Psoas muscle (tissue), 8 donors: ENCODE results near the gene ASCC2. TPM values are rescaled to one million over a fixed set of nuclear protein-coding genes. Genes with fewer than 3 reads are reported as not detected.

Experiments used
- ATAC-seq, 4 donors: fragments of 200-7000 bp; cut with Tn5 transposase; one replicate each; pipeline ENCODE4 v1.9.1; 2020; ENCODE audit warnings: moderate library complexity in 3 of 4, mild to moderate bottlenecking in 2 of 4
- DNase-seq, 2 donors: peaks; one replicate each; pipeline ENCODE4 v3.0.0-alpha.2; 2020
- H3K27ac ChIP-seq: fragments of 200-600 bp; one replicate; pipeline ENCODE4 v1.8.0; 2022
- H3K27me3 ChIP-seq, 3 donors: fragments of 200-600 bp in 1 of 3; one replicate each; pipeline versions ENCODE4 v1.6.1 to v1.8.0; 2013 to 2022; ENCODE audit warnings: low read length in 2 of 3, mild to moderate bottlenecking in 2 of 3, moderate library complexity in 1 of 3; ENCODE audit not compliant: insufficient read depth in 3 of 3
- H3K36me3 ChIP-seq, 2 donors: fragments of 200-600 bp in 1 of 2; one replicate each; pipeline versions ENCODE4 v1.6.1 to v1.8.0; 2013 to 2022; ENCODE audit warnings: low read depth in 1 of 2, mild to moderate bottlenecking in 1 of 2, moderate library complexity in 1 of 2; ENCODE audit not compliant: insufficient read depth in 1 of 2
- H3K4me1 ChIP-seq: fragments of 200-600 bp; one replicate; pipeline ENCODE4 v1.8.0; 2022
- H3K4me3 ChIP-seq: fragments of 200-600 bp; one replicate; pipeline ENCODE4 v1.8.0; 2022; ENCODE audit warnings: mild to moderate bottlenecking
- H3K9me3 ChIP-seq: fragments of 200-600 bp; one replicate; pipeline ENCODE4 v1.8.0; 2022
- WGBS, 3 donors: extraction: QIAGEN DNeasy Blood & Tissue Kit; methylation state at CpG; one replicate each; pipeline versions ENCODE4 v1.1.6 to v1.1.7; 2013; 5-methylcytosine and 5-hydroxymethylcytosine counted together
- intact Hi-C, 2 donors: fragments of 100-400 bp; cut with DNase I; formaldehyde crosslinking; loops; one replicate each; pipeline versions ENCODE4 v1.11.0 to v1.14.2; 2022
- polyA plus RNA-seq, 3 donors: library from polyadenylated mRNA; stranded (reverse); fragments of 200-250 nt; gene quantifications; one replicate each; pipeline ENCODE4 v1.2.3, GENCODE V29; 2013
- total RNA-seq, 4 donors: library from RNA; stranded (reverse); fragmentation: NEBNext Ultra II Directional in 2 of 4; extraction: Animal tissue kit (Norgen Biotek cat#: 25700) in 2 of 4; gene quantifications; one replicate each; pipeline versions ENCODE4 v1.2.1 to v1.2.4, GENCODE V29; 2021 to 2023
- TF ChIP-seq, protein P1 (sequence below): fragments of 200-600 bp; IDR thresholded peaks from one replicate; pipeline ENCODE4 v1.8.0; 2022; ENCODE audit warnings: antibody characterized with exemption
- donor health status: healthy with polysubstance abuse.
- donor health status: DM: no; HTN: no; CAD: no; lungs with moderate emphysema.
- donor health status: Bipolar disorder and iron deficiency.
- donor health status: healthy.
- donor health status: DM: yes; HTN: yes; CAD: no.
- donor health status: DM: no; HTN: no; CAD: no.
- donor health status: DM: no; HTN: no; CAD: no.
- donor health status: DM: yes; HTN: yes; CAD: no.

ASCC2 gene
- total and polyA plus RNA-seq, 7 donors, result 45.7 to 58.6 (median 47.1) TPM

GRCh38 chr22:29780748-29781676, 57.1 kb downstream of the ASCC2 start:
- Histone ChIP-seq H3K9me3 (no peaks in the 10 kb centered on the region), H3K4me1 (peaks cover 40% of the 10 kb centered on the region), H3K4me3 (no peak overlapping the region), H3K27ac (peak overlapping the region; percentile 72), H3K27me3 (no peaks in the 10 kb centered on the region), H3K36me3 (no peaks in the 10 kb centered on the region)
- intact Hi-C loops, result no loop called here
- TF ChIP-seq, protein P1, sequence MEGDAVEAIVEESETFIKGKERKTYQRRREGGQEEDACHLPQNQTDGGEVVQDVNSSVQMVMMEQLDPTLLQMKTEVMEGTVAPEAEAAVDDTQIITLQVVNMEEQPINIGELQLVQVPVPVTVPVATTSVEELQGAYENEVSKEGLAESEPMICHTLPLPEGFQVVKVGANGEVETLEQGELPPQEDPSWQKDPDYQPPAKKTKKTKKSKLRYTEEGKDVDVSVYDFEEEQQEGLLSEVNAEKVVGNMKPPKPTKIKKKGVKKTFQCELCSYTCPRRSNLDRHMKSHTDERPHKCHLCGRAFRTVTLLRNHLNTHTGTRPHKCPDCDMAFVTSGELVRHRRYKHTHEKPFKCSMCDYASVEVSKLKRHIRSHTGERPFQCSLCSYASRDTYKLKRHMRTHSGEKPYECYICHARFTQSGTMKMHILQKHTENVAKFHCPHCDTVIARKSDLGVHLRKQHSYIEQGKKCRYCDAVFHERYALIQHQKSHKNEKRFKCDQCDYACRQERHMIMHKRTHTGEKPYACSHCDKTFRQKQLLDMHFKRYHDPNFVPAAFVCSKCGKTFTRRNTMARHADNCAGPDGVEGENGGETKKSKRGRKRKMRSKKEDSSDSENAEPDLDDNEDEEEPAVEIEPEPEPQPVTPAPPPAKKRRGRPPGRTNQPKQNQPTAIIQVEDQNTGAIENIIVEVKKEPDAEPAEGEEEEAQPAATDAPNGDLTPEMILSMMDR, result no peak
- 17 to 32% (median 17%) methylated on average over 8 of the region's 8 CpGs for WGBS, 3 donors
- ATAC-seq (peak; percentile 16 to 46 (median 32)), DNase-seq (no peak)

DNA sequence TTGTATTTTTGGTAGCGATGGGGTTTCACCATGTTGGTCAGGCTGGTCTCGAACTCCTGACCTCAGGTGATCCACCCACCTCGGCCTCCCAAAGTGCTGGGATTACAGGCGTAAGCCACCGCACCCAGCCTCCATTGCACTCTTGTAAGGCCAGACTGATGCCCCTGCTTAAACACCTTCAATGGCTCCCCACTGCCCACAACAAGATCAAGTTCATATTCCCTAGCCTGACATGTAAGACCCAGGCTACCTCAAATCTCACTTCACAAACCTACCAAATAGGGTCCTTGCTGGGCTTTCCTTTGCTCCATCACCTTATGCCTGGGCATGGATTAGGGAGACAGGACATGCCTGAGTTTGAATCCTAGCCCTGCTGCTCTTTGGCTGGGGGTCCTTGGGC, 57.9 kb downstream of the ASCC2 start:
- Histone ChIP-seq H3K4me3 (no peak overlapping the region), H3K4me1 (peaks cover 47% of the 10 kb centered on the region), H3K9me3 (no peaks in the 10 kb centered on the region), H3K27ac (peak overlapping the region; percentile 72), H3K36me3 (no peaks in the 10 kb centered on the region), H3K27me3 (no peaks in the 10 kb centered on the region)
- 93 to 97% (median 95%) methylated on average over 5 of the region's 5 CpGs for WGBS, 3 donors
- intact Hi-C loops, result no loop called here
- DNase-seq (no peak), ATAC-seq (no peak)
- TF ChIP-seq, protein P1, result no peak

DNA sequence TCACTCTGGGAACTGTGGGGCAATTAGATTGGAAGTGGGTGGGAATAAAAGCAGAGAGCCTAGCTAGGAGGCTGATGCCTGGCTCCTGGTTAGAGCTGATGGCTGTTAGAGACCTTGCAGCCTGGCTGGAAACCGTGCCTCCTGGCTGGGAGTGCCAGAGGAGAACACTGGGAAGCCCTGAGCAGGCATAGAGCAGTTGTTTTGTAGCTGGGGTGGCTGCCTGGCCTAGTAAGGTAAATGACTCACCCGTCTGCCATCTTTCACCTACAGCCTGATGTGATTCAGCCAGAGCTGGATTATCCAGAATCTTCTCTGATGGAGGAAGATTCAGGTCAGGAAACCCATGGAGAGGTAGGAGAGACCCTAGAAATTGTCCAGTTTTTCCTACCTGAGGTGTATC, 64.8 kb downstream of the ASCC2 start:
- ATAC-seq, result peak; percentile 90 to 94 (median 92)

DNA sequence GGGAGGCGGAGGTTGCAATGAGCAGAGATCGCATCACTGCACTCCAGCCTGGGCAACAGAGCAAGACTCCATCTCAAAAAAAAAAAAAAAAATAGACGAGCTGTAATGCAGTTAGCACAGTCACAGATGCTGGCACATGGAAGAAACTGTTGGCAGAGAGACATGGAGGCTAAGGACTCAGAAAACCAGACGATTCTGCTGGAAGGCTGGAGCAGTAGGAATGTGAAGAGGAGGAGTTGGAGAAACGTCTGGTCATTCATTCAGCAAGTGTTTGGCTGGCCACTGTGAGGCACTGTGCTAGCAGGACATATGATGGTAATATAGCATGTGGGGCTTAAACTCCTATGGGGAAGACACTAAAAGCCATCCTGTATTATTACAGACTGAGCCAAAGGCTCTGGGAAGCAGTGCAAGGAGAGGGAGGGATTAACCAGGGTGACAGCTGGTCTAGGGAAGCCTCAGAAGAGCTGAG, 65.9 kb downstream of the ASCC2 start:
- DNase-seq, result no peak
- Histone ChIP-seq H3K4me1 (peaks cover 44% of the 10 kb centered on the region), H3K36me3 (peaks cover 5 to 32% of the 10 kb centered on the region in 2 donors), H3K4me3 (no peak overlapping the region), H3K27me3 (no peaks in the 10 kb centered on the region), H3K9me3 (no peaks in the 10 kb centered on the region), H3K27ac (peak overlapping the region; percentile 76)
- intact Hi-C loops, result loop anchor here (10.0 kb wide), 2 partner anchors 63 to 233 kb away; partner anchors contain the start of gene ASCC2 (in 1 of the 2)
- WGBS, 3 donors, result 38 to 46% (median 46%) methylated on average over 5 of the region's 5 CpGs
- TF ChIP-seq, protein P1, result no peak
- peak; percentile 23 to 43 (median 42) for ATAC-seq

More for the DNA sequence above, 64.8 kb downstream of the ASCC2 start:
- H3K4me1 ChIP-seq, result peaks cover 43% of the 10 kb centered on the region
- H3K9me3 ChIP-seq, result no peaks in the 10 kb centered on the region
- no peak overlapping the region for H3K4me3 ChIP-seq
- H3K27ac ChIP-seq, result peak overlapping the region; percentile 76
- TF ChIP-seq, protein P1, result no peak
- intact Hi-C loops, result loop anchor here (10.0 kb wide), 2 partner anchors 62 to 232 kb away; partner anchors contain the start of gene ASCC2 (in 1 of the 2)
- WGBS, 3 donors, result 26 to 59% (median 28%) methylated on average over 2 of the region's 2 CpGs
- DNase-seq, result peak; percentile 58 to 81
- H3K36me3 ChIP-seq, result peaks cover 5 to 32% of the 10 kb centered on the region in 2 donors
- H3K27me3 ChIP-seq, result no peaks in the 10 kb centered on the region
